ENCODE data around the gene MTRF1.

Gene MTRF1

DNA sequence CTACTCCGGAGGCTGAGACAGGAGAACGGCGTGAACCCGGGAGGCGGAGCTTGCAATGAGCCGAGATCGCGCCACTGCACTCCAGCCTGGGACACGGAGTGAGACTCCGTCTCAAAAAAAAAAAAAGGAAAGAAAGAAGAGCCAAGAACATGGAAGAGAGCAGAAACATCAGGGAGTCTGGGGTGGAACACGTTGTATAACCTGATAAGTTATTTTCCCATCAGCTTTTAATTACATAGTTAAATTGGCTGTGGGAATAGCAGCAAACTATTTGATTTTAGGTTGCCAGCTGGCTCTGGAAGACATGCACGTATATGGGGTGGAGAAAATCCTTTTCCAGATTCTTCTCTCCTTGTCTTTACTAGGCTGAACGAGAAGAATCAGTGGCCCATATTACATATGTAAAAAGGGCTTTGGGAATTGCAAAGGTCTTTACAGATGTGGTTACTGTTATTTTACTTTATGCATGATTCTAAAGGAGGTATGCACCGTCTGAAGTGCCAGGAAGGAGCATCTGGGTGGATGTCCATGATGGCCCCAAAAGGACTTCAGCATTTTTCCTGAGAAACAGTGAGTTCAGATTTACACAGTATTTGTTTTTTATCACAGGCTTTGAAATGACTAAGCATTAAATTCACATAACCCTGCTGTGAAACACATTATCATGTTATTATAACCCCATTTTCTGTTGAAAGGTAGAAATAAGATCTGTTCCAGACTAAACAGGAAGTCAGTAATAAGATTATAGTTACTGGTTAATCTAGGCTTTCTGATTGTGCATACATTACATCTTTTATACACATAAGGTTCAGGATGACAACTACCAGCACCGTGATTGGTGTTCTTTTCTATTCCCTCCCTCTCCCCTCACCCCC is 43.1 kb upstream of the MTRF1 start:
- in situ Hi-C loops (cut with MboI; ENCODE audit: low pct_unique_long_range_greater_than_20kb, low sequenced_read_pairs, unreplicated experiment), result no loop called here
- no peak for DNase-seq (ENCODE audit: low spot score)
- TF ChIP-seq, protein P1, sequence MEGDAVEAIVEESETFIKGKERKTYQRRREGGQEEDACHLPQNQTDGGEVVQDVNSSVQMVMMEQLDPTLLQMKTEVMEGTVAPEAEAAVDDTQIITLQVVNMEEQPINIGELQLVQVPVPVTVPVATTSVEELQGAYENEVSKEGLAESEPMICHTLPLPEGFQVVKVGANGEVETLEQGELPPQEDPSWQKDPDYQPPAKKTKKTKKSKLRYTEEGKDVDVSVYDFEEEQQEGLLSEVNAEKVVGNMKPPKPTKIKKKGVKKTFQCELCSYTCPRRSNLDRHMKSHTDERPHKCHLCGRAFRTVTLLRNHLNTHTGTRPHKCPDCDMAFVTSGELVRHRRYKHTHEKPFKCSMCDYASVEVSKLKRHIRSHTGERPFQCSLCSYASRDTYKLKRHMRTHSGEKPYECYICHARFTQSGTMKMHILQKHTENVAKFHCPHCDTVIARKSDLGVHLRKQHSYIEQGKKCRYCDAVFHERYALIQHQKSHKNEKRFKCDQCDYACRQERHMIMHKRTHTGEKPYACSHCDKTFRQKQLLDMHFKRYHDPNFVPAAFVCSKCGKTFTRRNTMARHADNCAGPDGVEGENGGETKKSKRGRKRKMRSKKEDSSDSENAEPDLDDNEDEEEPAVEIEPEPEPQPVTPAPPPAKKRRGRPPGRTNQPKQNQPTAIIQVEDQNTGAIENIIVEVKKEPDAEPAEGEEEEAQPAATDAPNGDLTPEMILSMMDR (IDR thresholded peaks at IDR 0.05; ENCODE audit: extremely low read depth, insufficient read depth, missing control alignments), result no peak

DNA sequence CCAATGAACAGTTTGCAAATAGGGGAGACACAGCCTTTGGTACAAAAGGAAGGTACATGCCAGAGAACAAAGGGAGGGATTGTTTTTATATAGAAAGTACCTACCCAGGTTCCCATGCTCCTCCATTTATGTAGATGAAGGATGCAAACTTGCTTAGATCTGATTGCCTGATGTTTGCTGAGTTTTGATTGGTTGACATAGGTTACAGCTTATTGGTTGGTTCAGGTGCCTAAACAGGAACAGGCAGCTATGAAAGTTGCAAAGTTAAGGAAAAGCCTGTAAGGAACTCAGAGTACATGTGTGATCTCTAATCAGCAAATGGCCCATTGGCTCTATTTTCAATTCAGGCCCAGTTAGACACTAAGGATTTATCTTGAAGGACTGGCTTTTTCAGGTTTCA is 41.2 kb upstream of the MTRF1 start:
- in situ Hi-C loops (cut with MboI; ENCODE audit: low pct_unique_long_range_greater_than_20kb, low sequenced_read_pairs, unreplicated experiment), result no loop called here
- TF ChIP-seq, protein P1 (IDR thresholded peaks at IDR 0.05; ENCODE audit: extremely low read depth, insufficient read depth, missing control alignments), result no peak
- DNase-seq (ENCODE audit: low spot score), result no peak

DNA sequence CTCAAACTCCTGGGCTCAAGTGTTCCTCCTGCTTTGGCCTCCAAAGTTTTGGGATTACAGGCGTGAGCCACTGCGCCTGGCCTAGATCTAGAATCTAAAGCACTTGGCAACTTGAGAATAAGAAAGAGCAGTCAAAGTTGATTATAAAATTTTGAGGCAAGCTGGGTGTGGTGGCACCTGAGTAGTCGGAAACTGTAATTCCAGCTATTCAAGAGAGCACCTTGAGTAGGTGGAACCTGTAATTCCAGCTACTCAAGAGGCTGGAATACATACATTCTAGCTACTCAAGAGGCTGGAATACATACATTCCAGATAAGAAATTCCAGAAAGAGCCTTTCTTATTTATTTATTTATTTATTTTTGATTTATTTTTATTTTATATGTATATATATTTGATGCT is 39.4 kb upstream of the MTRF1 start:
- TF ChIP-seq, protein P1 (IDR thresholded peaks at IDR 0.05; ENCODE audit: extremely low read depth, insufficient read depth, missing control alignments), result no peak
- no peak for DNase-seq (ENCODE audit: low spot score)
- in situ Hi-C loops (cut with MboI; ENCODE audit: low pct_unique_long_range_greater_than_20kb, low sequenced_read_pairs, unreplicated experiment), result no loop called here

DNA sequence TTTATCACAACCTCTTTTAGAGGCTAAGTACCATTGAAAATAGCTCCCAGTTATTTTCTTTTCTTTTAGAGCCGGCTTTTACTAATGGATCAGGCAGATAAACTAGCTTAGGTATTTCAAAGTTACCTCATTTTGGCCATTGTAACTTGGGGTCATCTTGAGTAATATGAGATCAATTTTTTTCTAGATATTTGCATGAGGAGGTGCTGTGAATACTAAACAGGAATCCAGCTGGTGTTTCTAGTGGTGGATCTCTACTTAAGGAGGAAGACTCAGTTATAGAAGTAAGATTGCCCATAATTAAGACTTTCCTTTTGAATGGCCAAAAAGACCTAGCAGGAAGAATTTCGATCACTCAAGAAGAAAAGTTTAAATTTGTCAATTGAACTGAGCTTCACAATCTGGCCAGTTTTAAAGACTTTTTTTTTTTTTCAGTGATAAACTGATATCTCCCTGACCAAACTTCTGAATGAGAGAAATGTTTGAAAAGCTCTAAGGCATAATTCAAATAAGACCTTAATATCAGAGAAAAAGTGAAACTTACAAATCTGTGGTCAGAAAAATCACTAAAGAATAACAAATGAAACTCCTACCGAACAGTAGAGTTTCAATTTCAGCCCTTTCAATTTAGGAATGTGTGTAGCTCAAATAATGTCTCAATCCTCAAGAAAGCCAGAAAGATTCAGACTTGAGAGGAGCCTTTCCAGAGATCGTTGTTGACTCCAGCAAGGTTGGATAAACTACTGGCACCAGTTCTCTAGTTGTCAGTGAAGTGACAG is 36.1 kb upstream of the MTRF1 start:
- DNase-seq (ENCODE audit: low spot score), result no peak
- TF ChIP-seq, protein P1 (IDR thresholded peaks at IDR 0.05; ENCODE audit: extremely low read depth, insufficient read depth, missing control alignments), result no peak
- in situ Hi-C loops (cut with MboI; ENCODE audit: low pct_unique_long_range_greater_than_20kb, low sequenced_read_pairs, unreplicated experiment), result no loop called here

DNA sequence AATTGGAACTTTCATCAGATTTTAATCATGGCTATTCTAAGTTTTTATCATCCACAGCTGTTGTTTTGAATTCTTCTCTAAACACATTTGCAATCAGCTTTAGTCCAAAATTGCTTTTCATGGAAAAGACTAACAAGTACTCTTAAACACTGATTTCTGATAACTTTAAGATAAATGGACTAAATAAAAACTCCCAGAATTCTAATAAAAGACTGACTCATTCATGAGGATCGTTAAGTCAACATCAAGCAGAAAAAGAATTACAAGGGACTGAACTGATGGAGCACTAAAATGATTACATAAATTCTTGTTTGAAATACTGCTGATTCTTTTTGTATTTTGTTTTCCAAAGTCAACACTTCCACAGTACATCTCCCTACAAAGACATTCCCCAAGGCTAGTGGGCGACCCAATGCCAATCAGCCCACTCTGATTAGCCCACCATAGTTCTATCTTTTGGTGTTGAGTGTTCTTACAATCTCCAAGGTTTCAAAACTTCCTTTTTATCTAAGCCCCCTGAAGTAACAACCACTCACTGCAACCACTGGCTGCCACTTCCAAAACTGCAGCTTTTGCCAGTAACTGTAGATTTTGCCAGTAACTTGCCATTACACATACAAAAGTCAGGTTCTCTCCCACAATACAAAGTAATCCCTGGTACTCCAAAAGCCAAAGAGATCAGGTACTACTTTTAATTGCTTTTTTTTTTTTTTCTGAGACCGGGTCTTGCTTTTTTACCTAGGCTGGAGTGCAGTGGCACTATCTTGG is 33.7 kb upstream of the MTRF1 start:
- TF ChIP-seq, protein P1 (IDR thresholded peaks at IDR 0.05; ENCODE audit: extremely low read depth, insufficient read depth, missing control alignments), result no peak
- no peak for DNase-seq (ENCODE audit: low spot score)

DNA sequence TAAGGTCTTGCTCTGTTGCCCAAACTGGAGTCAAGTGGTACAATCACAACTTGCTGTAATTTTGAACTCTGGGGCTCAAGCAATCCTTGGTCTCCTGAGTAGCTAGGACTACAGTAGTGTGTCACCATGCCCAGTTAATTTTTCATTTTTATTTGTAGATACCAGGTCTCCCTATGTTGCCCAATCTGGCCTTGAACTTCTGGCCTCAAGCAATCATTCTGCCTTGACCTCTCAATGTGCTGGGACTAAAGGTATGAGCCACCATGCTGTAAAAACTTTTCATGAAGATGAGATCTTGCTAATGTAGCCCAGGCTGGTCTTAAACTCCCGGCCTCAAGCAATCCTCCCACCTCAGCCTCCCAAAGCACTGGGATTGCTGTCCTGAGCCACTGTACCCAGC is 32.6 kb upstream of the MTRF1 start:
- TF ChIP-seq, protein P1 (IDR thresholded peaks at IDR 0.05; ENCODE audit: extremely low read depth, insufficient read depth, missing control alignments), result no peak
- in situ Hi-C loops (cut with MboI; ENCODE audit: low pct_unique_long_range_greater_than_20kb, low sequenced_read_pairs, unreplicated experiment), result no loop called here
- no peak for DNase-seq (ENCODE audit: low spot score)

More for the DNA sequence above, 33.7 kb upstream of the MTRF1 start:
- in situ Hi-C loops (cut with MboI; ENCODE audit: low pct_unique_long_range_greater_than_20kb, low sequenced_read_pairs, unreplicated experiment), result no loop called here
